PC-3 (cell line): Measurements from ENCODE around the gene RASAL1. TPM values are rescaled to one million over a fixed set of nuclear protein-coding genes. Genes with fewer than 3 reads are reported as not detected.
A peak's percentile ranks its signal among the peaks of the same experiment; 100 is the strongest.

Experiments
- ATAC-seq: fragments of 200-7000 bp; cut with Tn5 transposase; 2 replicates; pipeline ENCODE4 v1.9.1; 2020; ENCODE audit warnings: mild to moderate bottlenecking, moderate library complexity
- BruUV-seq: library from RNA; stranded (reverse); fragments of 400-500 nt; replicated peaks from 2 replicates; lab custom pipeline; 2021; lab: Mats Ljungman, UMichigan
- CTCF ChIA-PET: fragments of 300-600 bp; sonication (Branson Sonifier 250); formaldehyde crosslinking; loops from one replicate; lab custom pipeline; 2022; ENCODE audit warnings: antibody characterized with exemption; lab: Charles Lee
- POLR2A ChIA-PET: fragments of 300-600 bp; sonication (Branson Sonifier 250); formaldehyde crosslinking; loops from one replicate; lab custom pipeline; 2022; ENCODE audit warnings: antibody characterized with exemption; ENCODE audit not compliant: unreplicated experiment; lab: Charles Lee
- DNase-seq: peaks from one replicate; pipeline ENCODE4 v3.0.0-alpha.2; 2015
- H2AFZ ChIP-seq: fragments of 300-600 bp; sonication (generic); 2 replicates; pipeline ENCODE4 v1.6.0; 2016; ENCODE audit warnings: antibody characterized with exemption, low read length
- H3F3A ChIP-seq: fragments of 300-600 bp; sonication (generic); one replicate; pipeline ENCODE4 v1.6.0; 2017; ENCODE audit warnings: antibody characterized with exemption, low read length, control low read depth, mild to moderate bottlenecking; ENCODE audit not compliant: unreplicated experiment
- H3K27ac ChIP-seq: fragments of 300-600 bp; sonication (generic); 2 replicates; pipeline ENCODE4 v1.5.1; 2016; ENCODE audit warnings: mild to moderate bottlenecking, low read length
- H3K27me3 ChIP-seq: fragments of 300-600 bp; sonication (generic); 2 replicates; pipeline ENCODE4 v1.6.1; 2016; ENCODE audit warnings: low read length, mixed read lengths
- H3K36me3 ChIP-seq: fragments of 300-600 bp; sonication (generic); 2 replicates; pipeline ENCODE4 v1.6.1; 2016; ENCODE audit warnings: low read depth, mixed run types, low read length, mixed read lengths
- H3K4me1 ChIP-seq: fragments of 300-600 bp; sonication (generic); 2 replicates; pipeline ENCODE4 v1.5.1; 2016; ENCODE audit warnings: low read length; ENCODE audit not compliant: insufficient read depth
- H3K4me2 ChIP-seq: fragments of 300-600 bp; sonication (generic); 2 replicates; pipeline ENCODE4 v1.6.0; 2016; ENCODE audit warnings: low read length
- H3K4me3 ChIP-seq: fragments of 300-600 bp; sonication (generic); 2 replicates; pipeline ENCODE4 v1.5.1; 2016; ENCODE audit warnings: mild to moderate bottlenecking, low read length, mixed read lengths
- H3K79me2 ChIP-seq: fragments of 300-600 bp; sonication (generic); 2 replicates; pipeline ENCODE4 v1.6.1; 2017; ENCODE audit warnings: low read length, mixed read lengths
- H3K9ac ChIP-seq: fragments of 300-600 bp; sonication (generic); 2 replicates; pipeline ENCODE4 v1.6.0; 2016; ENCODE audit warnings: mild to moderate bottlenecking, low read length
- H3K9me2 ChIP-seq: fragments of 300-600 bp; sonication (generic); replicated peaks from 2 replicates; pipeline ENCODE4 v1.6.1; 2016; ENCODE audit warnings: mixed run types, low read length, mixed read lengths
- H3K9me3 ChIP-seq: fragments of 300-600 bp; sonication (generic); 2 replicates; pipeline ENCODE4 v1.6.1; 2016; ENCODE audit warnings: low read length, mixed read lengths
- H4K20me1 ChIP-seq: fragments of 300-600 bp; sonication (generic); 2 replicates; pipeline ENCODE4 v1.6.1; 2016; ENCODE audit warnings: low read length, mixed read lengths
- EZH2 ChIP-seq: fragments of 300-600 bp; sonication (generic); IDR thresholded peaks from one replicate; pipeline ENCODE4 v1.6.1; 2017; ENCODE audit warnings: antibody characterized with exemption, mild to moderate bottlenecking, low read length; ENCODE audit not compliant: unreplicated experiment
- EZH2phosphoT487 ChIP-seq: fragments of 300-600 bp; sonication (generic); IDR thresholded peaks from 2 replicates; pipeline ENCODE4 v1.6.1; 2018; ENCODE audit warnings: mild to moderate bottlenecking, antibody characterized with exemption, low read length, borderline replicate concordance
- intact Hi-C: fragments of 100-400 bp; cut with micrococcal nuclease; formaldehyde crosslinking; loops from 2 replicates; pipeline ENCODE4 v1.9.0; 2023
- total RNA-seq: library from RNA; depleted of rRNA; stranded (reverse); fragments of >200 nt; gene quantifications from 2 replicates; pipeline ENCODE4 v1.2.3, GENCODE V29; 2014
- TF ChIP-seq, protein P1 (sequence below): fragments of 300-600 bp; sonication (generic); conservative IDR thresholded peaks from 2 replicates; pipeline ENCODE4 v1.5.1; 2017; ENCODE audit warnings: antibody characterized with exemption, low read depth, mild to moderate bottlenecking, low read length

Gene RASAL1
- total RNA-seq, 1 experiment from 2014 or later: 0.66 TPM

DNA sequence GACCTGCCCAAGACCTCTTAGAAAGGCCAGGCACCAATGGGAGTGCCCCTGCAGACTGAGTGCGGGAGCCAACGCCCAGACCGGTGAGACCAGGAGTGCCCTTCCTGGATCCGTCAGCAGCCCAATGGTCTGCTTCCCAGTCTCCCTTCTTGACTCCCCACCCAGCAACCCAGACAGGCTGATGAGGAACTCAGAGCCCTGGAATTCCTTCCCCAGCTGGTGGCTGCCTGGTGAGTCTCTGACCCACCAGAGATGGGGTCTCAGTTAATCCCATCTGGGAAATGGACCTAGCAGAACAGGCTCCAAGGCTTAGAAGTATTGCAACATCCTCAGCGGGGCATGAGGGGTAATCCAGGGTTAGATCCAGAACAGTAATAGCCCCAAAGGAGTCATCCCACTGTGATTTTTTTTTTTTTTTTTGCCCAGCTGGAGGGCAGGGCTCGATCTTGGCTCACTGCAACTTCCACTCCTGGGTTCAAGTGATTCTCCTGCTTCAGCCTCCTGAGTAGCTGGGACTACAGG is 1.5 kb upstream of the RASAL1 start:
- no peaks in the 10 kb centered on the region for H3K36me3 ChIP-seq
- H3K4me2 ChIP-seq: no peak overlapping the region
- H3K27me3 ChIP-seq: 0 out of 2 replicates have a peak, but pooled peaks cover 5% of the 10 kb centered on the region
- no peak overlapping the region for H2AFZ ChIP-seq
- no peaks in the 10 kb centered on the region for H4K20me1 ChIP-seq
- BruUV-seq: no TSS peak
- ChIA-PET CTCF (no interaction called here), POLR2A (no interaction called here)
- no peaks in the 10 kb centered on the region for H3K9me2 ChIP-seq
- DNase-seq (no peak), ATAC-seq (no peak)
- H3K9me3 ChIP-seq: no peaks in the 10 kb centered on the region
- no peaks in the 10 kb centered on the region for H3K4me1 ChIP-seq
- H3K4me3 ChIP-seq: no peak overlapping the region
- no peaks in the 10 kb centered on the region for H3K79me2 ChIP-seq
- H3K9ac ChIP-seq: no peak overlapping the region
- H3K27ac ChIP-seq: no peak overlapping the region
- TF ChIP-seq EZH2phosphoT487 (no peak), EZH2 (no peak)
- TF ChIP-seq, protein P1, sequence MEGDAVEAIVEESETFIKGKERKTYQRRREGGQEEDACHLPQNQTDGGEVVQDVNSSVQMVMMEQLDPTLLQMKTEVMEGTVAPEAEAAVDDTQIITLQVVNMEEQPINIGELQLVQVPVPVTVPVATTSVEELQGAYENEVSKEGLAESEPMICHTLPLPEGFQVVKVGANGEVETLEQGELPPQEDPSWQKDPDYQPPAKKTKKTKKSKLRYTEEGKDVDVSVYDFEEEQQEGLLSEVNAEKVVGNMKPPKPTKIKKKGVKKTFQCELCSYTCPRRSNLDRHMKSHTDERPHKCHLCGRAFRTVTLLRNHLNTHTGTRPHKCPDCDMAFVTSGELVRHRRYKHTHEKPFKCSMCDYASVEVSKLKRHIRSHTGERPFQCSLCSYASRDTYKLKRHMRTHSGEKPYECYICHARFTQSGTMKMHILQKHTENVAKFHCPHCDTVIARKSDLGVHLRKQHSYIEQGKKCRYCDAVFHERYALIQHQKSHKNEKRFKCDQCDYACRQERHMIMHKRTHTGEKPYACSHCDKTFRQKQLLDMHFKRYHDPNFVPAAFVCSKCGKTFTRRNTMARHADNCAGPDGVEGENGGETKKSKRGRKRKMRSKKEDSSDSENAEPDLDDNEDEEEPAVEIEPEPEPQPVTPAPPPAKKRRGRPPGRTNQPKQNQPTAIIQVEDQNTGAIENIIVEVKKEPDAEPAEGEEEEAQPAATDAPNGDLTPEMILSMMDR: no peak
- intact Hi-C loops: no loop called here
- H3F3A ChIP-seq: no peaks in the 10 kb centered on the region

DNA sequence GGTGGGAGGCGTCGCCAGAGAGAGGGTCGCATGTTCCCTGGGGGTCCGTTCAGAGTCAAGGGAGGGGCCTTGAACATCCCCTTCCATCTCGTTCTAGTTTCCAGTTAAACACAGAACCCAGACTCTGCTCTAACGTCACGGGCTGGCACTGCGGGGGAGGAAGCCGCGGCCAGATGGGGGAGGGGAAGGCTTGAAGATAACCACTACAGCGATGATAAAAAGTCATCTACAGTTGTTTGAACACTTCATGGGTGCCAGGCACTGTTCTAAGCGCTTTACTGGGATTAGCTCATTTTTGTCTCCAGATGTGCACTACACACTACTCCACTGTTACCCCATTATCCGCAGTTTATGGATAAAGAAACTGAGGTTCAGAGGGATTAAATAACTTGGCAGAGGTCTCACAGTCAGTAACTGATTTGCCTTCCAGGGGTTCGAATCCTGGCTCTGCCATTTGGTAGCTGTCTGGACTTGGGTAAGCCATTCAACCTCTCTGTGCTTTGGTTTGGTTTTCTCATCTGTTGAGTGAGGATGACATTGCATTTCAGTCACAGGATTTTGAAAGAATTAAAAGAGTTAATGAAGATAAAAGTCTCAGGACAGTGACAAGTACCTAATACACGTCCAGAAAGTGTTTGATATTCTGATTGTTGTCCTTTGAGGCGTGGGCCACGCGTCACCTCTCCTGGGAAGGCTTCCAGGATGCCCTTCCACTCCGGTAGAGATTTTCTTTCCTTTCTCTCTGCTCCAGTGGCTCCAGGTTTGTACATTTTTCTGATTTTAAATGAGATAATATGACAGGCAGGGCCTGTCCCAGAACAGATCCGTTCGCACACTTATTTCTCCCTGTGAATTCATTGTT is 798 bp upstream of the RASAL1 start:
- ATAC-seq (no peak), DNase-seq (no peak)
- H3K9ac ChIP-seq: no peak overlapping the region
- no peaks in the 10 kb centered on the region for H3K36me3 ChIP-seq
- H3K4me1 ChIP-seq: no peaks in the 10 kb centered on the region
- no peaks in the 10 kb centered on the region for H3K9me3 ChIP-seq
- H3K4me3 ChIP-seq: no peak overlapping the region
- H3K79me2 ChIP-seq: no peaks in the 10 kb centered on the region
- peak overlapping the region; percentile 29; the same call in 1 of the 2 replicates for H3K4me2 ChIP-seq
- 0 out of 2 replicates have a peak, but pooled peaks cover 5% of the 10 kb centered on the region for H3K27me3 ChIP-seq
- BruUV-seq: no TSS peak
- TF ChIP-seq EZH2phosphoT487: no peak
- intact Hi-C loops: no loop called here
- CTCF ChIA-PET: no interaction called here
- POLR2A ChIA-PET: no interaction called here
- H3F3A ChIP-seq: no peaks in the 10 kb centered on the region
- no peak overlapping the region for H2AFZ ChIP-seq
- H3K9me2 ChIP-seq: no peaks in the 10 kb centered on the region
- no peak overlapping the region for H3K27ac ChIP-seq
- no peaks in the 10 kb centered on the region for H4K20me1 ChIP-seq

DNA sequence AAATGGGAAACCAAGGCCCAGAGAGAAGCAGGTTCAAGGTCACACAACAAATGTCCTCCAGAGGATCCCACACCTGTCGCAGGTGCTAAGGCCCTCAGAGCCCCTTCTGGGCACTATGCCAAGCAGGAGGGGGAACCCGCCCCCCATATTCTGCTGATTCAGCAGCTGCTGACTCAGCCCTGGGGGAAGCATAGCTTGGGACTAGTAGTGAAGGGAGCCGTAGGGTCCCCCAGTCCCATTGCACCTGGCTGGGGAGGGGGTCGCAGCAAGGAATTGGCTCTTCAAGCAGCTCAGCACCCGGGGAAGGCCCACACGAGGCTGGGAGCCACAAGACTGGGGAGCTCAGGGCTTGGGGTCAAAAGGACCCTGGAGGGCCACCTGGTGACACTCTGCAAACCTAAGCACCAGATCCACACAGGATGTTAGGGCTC is 1.0 kb downstream of the RASAL1 start:
- no peak overlapping the region for H2AFZ ChIP-seq
- no peaks in the 10 kb centered on the region for H3F3A ChIP-seq
- 0 out of 2 replicates have a peak, but pooled peaks cover 5% of the 10 kb centered on the region for H3K27me3 ChIP-seq
- no peak overlapping the region for H3K9ac ChIP-seq
- DNase-seq (no peak), ATAC-seq (no peak)
- intact Hi-C loops: no loop called here
- no peak overlapping the region for H3K27ac ChIP-seq
- no peaks in the 10 kb centered on the region for H3K79me2 ChIP-seq
- no peaks in the 10 kb centered on the region for H3K4me1 ChIP-seq
- no TSS peak for BruUV-seq
- ChIA-PET POLR2A (no interaction called here), CTCF (no interaction called here)
- TF ChIP-seq EZH2 (no peak), EZH2phosphoT487 (no peak)
- TF ChIP-seq, protein P1: no peak
- H3K4me3 ChIP-seq: peak overlapping the region; percentile 54; the same call in 1 of the 2 replicates
- H4K20me1 ChIP-seq: no peaks in the 10 kb centered on the region
- no peaks in the 10 kb centered on the region for H3K9me3 ChIP-seq
- no peak overlapping the region; the same call in 1 of the 2 replicates for H3K4me2 ChIP-seq
- H3K9me2 ChIP-seq: no peaks in the 10 kb centered on the region
- no peaks in the 10 kb centered on the region for H3K36me3 ChIP-seq
